Hindlimb muscle (tissue), 1 donor: ENCODE data around the gene RAD50. TPM values are rescaled to one million over a fixed set of nuclear protein-coding genes. Genes with fewer than 3 reads are reported as not detected.
"Not testable (repeated sequence)": the region's sequence is repeated elsewhere in the genome, so short reads cannot be mapped to it uniquely, and the experiment has no call there.

ENCODE experiments used
- DNase-seq: peaks from one replicate; pipeline ENCODE4 v3.0.0-alpha.2; 2013
- polyA plus RNA-seq: library from polyadenylated mRNA; unstranded; fragments of 120-200 nt; gene quantifications from one replicate; pipeline ENCODE4 v1.2.1, GENCODE V29; 2013; ENCODE audit not compliant: insufficient read length

The RAD50 gene
- polyA plus RNA-seq, 1 donor: 24.9 TPM

DNA sequence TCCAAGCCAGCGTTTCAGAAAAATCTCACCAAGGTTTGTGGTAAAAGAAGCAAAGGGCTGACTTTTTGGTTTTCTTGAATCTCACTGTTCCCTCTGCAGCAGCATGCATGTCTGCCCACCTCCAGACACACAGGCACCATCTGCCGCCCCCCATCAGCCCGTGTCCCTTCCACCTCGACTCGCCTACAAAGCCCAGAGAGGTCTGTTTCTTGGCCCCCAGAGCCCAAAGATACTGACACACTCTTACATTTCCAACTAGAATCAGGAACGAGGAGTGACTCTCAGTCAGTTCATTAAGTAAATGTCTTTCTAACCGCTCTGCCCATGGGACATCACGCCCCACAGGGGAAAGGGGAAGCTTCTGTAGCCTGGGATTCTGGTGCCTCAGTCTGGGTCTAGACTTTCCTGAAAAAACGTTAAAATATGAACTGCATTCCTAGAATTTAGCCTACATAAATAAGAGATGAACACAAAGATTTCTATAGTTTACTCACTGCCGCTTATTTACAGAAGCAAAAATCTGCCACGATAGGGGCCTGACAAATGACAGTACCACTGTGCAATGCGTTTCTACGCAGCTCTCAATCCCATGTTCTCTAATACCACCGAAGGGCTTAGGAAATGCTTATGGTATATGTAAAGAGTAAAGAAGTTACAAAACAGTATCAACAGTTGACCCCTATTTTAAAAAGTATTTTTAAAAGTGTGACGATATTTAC lies 121.1 kb downstream of the RAD50 start:
- DNase-seq: no peak

DNA sequence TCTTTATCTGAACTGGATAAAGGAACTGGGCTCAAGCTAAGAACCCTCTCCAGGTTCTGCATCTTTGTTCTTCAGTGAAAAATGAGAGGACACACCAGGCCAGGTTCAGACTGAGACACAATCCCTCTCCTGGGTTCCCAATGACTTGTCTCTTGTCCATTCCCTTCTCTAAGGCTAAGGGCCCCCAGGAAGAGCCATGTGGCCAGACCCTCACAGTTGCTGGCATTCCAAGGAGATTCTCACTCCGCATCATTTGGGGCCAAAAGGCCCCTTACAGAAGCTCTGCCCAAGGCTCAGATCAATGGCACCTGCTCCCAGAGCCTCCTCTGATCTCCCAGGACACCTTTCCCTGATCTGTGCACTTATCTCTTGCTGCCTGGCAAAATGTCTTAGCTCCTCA lies 122.0 kb downstream of the RAD50 start:
- no peak for DNase-seq

DNA sequence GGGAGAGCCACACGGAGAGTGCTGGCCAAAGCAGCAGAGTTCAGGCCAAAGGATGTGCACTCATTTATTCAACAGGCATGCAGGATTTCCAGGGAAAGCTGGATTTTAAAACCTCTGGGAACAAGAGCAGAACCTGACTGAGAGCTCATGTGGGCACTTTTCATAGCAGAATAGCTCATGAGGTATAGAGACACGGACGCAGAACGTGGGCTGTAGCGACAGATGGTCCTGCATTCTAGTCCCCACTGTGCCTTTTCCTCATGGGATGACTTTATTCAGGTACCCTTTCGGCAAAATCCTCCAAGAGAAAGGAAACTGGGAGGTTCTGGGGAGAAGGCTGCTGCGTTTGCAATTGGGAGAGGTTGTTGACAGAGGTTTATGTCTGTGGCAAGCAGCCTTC lies 122.4 kb downstream of the RAD50 start:
- no peak for DNase-seq

DNA sequence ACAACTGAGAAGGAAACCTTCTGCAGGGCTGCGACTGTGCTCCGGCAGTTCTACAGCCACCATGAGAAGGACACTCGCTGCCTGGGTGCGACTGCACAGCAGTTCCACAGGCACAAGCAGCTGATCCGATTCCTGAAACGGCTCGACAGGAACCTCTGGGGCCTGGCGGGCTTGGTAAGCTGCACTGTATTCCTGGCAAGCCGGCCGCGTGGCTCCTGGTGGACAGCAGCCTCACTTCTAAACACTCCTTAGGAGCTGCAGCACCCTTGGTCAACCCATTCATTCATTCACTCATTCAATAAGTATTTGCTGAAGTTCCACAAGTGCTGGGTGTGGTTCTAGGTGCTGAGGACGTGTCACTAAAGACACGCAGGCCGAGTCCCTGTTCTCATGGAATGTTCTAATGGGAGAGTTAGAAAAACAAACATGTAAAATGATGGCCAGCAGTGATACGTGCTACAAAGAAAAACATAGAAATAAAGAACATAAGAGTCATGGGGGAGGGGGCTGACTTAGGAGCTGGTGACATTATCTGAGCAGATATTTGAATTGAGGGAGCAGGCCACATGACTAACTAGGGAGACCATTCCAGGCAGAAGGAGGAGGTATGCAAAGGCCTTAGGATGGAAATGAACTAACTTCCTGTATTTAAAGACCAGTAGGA lies 123.1 kb downstream of the RAD50 start:
- no peak for DNase-seq

- DNase-seq: no peak
Measured at GRCh38 chr5:132680780-132681475, 124.2 kb downstream of the RAD50 start.

DNA sequence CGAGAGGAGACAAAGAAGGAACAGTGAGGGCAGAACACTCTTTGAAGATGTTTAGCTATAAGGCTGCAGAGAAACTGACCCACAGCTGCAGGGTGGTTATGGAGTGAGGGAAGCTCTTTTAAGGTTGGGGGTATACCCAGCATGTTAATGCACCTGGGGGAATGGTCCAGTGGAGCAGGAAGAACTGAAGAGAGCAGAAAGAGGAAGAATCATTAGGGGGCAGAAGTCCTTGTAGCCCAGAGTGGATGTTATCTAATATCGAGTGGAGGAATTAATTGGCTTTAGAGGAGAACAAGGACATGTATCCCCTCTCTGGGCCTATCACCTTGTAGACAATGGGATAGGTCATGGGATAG lies 124.7 kb downstream of the RAD50 start:
- no peak for DNase-seq

GRCh38 chr5:132681983-132682382 lies 125.2 kb downstream of the RAD50 start:
- DNase-seq: no peak

- DNase-seq: no peak
Measured at GRCh38 chr5:132684491-132684890, 127.7 kb downstream of the RAD50 start.

DNA sequence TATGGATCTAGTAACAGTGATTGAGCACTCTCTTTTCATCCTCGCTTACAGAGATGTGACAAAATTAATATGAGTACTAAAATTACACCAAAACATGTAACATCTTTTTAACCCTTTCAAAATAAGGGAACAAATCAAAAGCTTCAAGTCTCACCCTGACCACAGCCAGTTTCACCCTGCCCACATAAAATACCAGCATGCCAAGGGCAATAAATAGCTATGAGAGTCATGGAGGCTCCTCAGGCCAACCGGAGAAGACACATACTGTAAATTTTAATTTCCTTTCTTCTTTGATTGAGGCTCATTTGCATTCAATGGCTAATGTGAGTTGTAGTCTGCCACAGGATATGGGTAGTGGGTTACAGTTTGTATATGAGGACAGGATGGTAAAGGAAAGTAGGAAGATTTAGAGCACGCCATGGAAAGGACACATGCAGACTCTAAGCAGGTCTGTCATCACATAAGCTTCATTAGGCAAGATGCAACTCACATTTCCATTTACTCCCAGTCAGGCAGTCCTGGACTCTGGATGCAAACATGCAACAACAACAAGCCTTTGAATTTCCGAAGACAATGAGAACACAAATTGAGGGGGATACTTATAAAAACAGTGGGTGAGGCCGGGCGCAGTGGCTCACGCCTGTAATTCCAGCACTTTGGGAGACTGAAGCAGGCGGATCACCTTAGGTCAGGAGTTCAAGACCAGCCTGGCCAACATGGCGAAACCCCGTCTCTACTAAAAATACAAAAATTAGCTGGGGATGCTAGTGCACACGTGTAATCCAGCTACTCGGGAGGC lies 128.3 kb downstream of the RAD50 start:
- DNase-seq: no peak

- DNase-seq: no peak
Measured at GRCh38 chr5:132686193-132686592, 129.4 kb downstream of the RAD50 start.

DNA sequence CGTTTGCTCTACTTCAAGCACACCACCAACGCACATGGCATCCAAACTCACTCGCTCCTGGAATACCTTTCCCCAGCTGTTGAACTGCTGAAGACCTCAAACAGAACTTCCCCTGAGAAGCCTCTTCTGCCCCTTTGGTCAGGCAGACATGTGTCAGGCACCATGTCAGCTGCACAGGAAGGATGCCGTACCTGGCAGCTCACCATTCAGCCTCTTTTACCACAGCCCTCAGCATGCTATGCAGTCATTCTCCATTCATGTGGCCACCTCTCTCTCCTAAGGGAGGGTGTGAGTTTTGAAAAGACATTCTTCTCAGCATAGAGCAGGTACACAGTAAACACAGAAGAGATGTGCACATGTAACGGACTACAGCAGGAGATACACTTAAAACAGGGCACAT lies 131.2 kb downstream of the RAD50 start:
- no peak for DNase-seq

DNA sequence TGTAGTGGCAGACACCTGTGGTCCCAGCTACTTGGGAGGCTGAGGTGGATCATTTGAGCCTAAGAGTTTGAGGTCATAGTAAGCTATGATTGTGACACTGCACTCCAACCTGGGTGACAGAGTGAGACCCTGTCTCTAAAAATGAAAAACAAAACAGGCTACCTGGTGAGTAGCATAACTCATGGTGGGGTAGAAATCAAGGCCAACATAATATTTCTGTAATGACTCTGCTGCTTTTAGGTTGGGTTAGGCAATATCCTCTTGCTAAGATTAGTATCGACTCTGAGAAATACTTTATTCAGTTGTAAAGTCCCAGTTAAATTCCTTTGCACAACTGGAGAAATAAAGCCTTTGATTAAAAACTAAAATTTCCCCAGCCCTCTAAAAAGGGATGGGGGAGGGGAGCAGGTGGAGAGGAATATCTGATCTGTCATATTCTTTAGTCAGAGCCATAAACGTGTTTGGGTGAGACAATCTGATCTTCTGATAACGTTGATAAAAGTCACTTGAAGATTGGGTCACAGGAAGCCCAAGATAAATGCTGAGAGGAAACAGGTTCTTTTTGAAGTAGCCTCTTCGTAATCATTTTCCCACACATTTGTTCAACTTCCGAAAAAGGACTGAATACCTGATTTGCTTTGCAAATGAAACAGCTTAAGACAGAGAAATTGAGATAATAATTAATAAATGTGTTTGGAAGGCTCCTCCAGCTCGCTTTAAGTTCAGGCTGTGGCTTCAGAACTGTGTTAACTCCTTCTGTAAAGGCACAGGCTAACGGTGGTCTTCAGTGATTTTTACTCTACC lies 132.0 kb downstream of the RAD50 start:
- no peak for DNase-seq

GRCh38 chr5:132689513-132689912 lies 132.7 kb downstream of the RAD50 start:
- DNase-seq: no peak

GRCh38 chr5:132690156-132690555 lies 133.4 kb downstream of the RAD50 start:
- DNase-seq: no peak

DNA sequence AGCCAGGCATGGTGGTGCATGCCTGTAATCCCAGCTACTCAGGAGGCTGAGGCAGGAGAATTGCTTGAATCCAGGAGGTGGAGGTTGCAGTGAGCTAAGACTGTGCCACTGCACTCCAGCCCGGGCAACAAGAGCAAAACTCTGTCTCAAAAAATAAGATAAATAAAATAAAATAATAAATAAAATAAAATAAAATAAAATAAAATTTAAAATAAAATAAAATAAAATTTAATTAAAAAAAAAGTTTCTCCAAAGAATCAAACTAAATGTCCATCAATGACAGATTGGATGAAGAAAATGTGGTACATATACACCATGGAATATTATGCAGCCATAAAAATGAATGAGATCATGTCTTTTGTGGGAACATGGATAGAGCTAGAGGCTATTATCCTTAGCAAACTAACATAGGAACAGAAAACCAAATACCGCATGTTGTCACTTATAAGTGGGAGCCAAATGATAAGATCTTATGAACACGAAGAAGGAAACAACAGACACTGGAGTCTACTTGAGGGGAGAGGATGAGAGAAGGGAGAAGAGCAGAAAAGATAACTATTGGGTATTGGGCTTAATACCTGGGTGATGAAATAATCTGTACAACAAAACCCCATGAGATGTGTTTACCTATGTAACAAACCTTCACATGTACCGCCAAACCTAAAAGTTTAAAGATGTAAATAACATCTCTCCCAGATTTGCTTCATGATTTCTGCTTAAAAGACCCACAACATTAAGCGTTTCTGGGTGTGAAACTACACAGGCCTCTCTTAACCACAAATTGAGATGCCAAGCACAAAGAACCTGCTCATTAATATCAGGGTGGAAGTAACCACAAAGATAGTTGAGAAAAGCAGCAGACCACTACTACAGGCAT lies 135.2 kb downstream of the RAD50 start:
- not testable (repeated sequence) for DNase-seq

DNA sequence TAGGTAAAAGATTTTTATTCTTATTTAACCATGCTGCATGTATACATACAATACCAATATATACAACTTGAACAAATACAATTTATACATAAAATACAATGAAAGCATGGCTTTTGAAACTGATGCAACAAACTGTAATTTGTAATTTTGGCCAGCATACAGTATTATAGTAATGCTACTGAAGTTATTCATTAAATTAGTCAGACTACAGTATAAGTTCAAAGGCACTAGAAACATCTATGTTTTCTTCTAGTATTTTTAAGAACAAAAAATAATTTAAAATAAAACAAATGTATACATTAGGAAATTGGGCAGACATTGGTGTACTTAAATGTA lies 135.8 kb downstream of the RAD50 start:
- DNase-seq: no peak

Other genes with a start within 250 kb of the RAD50 start
- 7.3 TPM for gene SLC22A5, start 187.3 kb upstream of the RAD50 start, polyA plus RNA-seq
- gene IRF1, start 66.2 kb upstream of the RAD50 start, polyA plus RNA-seq: 9.1 TPM
- gene IL5, start 13.5 kb upstream of the RAD50 start, polyA plus RNA-seq: not detected
- not detected for gene IL13, start 101.2 kb downstream of the RAD50 start, polyA plus RNA-seq
- not detected for gene IL4, start 117.0 kb downstream of the RAD50 start, polyA plus RNA-seq
- 7.1 TPM for gene KIF3A, start 180.6 kb downstream of the RAD50 start, polyA plus RNA-seq
- gene CCNI2, start 190.4 kb downstream of the RAD50 start, polyA plus RNA-seq: 0.57 TPM
- gene SEPTIN8, start 220.3 kb downstream of the RAD50 start, polyA plus RNA-seq: 37.4 TPM